ENCODE measurements around the gene DIAPH2. TPM values are rescaled to one million over a fixed set of nuclear protein-coding genes. Genes with fewer than 3 reads are reported as not detected.

Gene DIAPH2
- total RNA-seq, 3 donors from 2014 or later: 27.4 to 66.4 (median 30.8) TPM

DNA sequence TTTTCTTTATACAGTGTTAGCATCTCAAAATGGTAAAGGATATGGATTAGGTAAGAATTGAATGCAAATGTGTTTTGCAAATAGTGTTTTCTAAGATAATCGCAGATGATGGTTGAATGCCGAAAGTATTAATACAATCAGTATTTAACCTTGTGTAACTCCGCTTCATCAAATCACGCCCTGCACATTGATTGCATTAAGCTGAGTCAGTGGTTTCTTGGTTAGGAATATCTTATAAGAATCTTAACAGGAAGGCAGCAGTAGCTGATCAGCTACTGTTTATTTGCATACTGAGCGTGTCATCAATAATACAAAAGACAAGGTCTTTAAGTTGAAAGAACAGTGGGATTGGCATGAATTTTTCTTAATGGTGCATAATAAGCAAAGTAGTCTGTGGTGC, 744.5 kb downstream of the DIAPH2 start:
- Histone ChIP-seq H3K4me3 (no peak overlapping the region), H3K36me3 (no peaks in the 10 kb centered on the region), H3K4me1 (no peaks in the 10 kb centered on the region), H3K27me3 (peaks cover 0 to 12% of the 10 kb centered on the region in 2 donors), H3K27ac (no peak overlapping the region), H3K9me3 (no peaks in the 10 kb centered on the region)
- DNase-seq (ENCODE audit: low spot score in 2 of 2): no peak
- TF ChIP-seq, protein P1, sequence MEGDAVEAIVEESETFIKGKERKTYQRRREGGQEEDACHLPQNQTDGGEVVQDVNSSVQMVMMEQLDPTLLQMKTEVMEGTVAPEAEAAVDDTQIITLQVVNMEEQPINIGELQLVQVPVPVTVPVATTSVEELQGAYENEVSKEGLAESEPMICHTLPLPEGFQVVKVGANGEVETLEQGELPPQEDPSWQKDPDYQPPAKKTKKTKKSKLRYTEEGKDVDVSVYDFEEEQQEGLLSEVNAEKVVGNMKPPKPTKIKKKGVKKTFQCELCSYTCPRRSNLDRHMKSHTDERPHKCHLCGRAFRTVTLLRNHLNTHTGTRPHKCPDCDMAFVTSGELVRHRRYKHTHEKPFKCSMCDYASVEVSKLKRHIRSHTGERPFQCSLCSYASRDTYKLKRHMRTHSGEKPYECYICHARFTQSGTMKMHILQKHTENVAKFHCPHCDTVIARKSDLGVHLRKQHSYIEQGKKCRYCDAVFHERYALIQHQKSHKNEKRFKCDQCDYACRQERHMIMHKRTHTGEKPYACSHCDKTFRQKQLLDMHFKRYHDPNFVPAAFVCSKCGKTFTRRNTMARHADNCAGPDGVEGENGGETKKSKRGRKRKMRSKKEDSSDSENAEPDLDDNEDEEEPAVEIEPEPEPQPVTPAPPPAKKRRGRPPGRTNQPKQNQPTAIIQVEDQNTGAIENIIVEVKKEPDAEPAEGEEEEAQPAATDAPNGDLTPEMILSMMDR (IDR thresholded peaks at IDR 0.05): no peak
- TF ChIP-seq POLR2A (IDR thresholded peaks at IDR 0.05) (no peak), POLR2AphosphoS5 (IDR thresholded peaks at IDR 0.05) (no peak)
- intact Hi-C loops (cut with DNase I; ENCODE audit: low total_unique reads): no loop called here

GRCh38 chrX:97431281-97431680, 746.6 kb downstream of the DIAPH2 start:
- DNase-seq (ENCODE audit: low spot score in 2 of 2): no peak
- no peaks in the 10 kb centered on the region for H3K4me1 ChIP-seq
- intact Hi-C loops (cut with DNase I; ENCODE audit: low total_unique reads): no loop called here

DNA sequence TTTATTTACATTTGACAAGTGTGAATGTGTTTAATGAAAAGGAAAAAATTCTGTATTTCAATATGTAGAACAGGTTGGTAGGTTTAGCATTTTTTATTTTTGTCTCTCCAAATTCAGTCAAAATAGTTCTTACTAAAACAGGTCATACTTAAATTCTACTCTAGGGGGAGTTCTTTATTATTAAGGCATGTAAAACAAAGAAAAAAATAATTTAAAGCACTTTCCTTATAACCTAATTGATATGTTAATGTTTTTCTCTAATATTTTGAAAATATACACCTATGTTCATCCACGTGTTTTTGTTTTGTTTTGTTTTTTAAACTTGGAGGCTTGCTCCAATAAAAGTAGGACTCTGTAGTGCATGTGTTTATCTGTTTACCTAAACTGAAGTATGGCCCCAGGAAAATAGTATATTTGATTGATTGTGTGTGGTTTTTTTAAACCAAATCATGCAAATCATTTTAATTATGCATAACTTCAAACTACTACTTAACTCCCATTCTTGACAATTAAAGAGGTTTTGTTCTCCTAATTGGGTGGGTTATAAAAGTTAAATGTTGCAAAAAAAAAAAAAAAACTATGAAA, 761.7 kb downstream of the DIAPH2 start:
- Histone ChIP-seq H3K36me3 (no peaks in the 10 kb centered on the region), H3K4me3 (no peak overlapping the region), H3K27me3 (peaks cover 0 to 17% of the 10 kb centered on the region in 2 donors), H3K4me1 (no peaks in the 10 kb centered on the region), H3K9me3 (no peaks in the 10 kb centered on the region), H3K27ac (no peak overlapping the region)
- DNase-seq (ENCODE audit: low spot score in 2 of 2): no peak
- intact Hi-C loops (cut with DNase I; ENCODE audit: low total_unique reads): no loop called here
- TF ChIP-seq, protein P1 (IDR thresholded peaks at IDR 0.05): no peak
- no peak for TF ChIP-seq POLR2AphosphoS5 (IDR thresholded peaks at IDR 0.05)
- no peak for TF ChIP-seq POLR2A (IDR thresholded peaks at IDR 0.05)

More at GRCh38 chrX:97431281-97431680, 746.6 kb downstream of the DIAPH2 start:
- TF ChIP-seq POLR2A (IDR thresholded peaks at IDR 0.05) (no peak), POLR2AphosphoS5 (IDR thresholded peaks at IDR 0.05) (no peak)
- TF ChIP-seq, protein P1 (IDR thresholded peaks at IDR 0.05): no peak
- H3K9me3 ChIP-seq: no peaks in the 10 kb centered on the region
- no peak overlapping the region for H3K27ac ChIP-seq
- peaks cover 0 to 5% of the 10 kb centered on the region in 2 donors for H3K27me3 ChIP-seq
- no peak overlapping the region for H3K4me3 ChIP-seq
- H3K36me3 ChIP-seq: no peaks in the 10 kb centered on the region

- Histone ChIP-seq H3K9me3 (no peaks in the 10 kb centered on the region), H3K27me3 (peaks cover 0 to 17% of the 10 kb centered on the region in 2 donors), H3K36me3 (no peaks in the 10 kb centered on the region), H3K4me1 (no peaks in the 10 kb centered on the region), H3K27ac (no peak overlapping the region), H3K4me3 (no peak overlapping the region)
- no peak for DNase-seq (ENCODE audit: low spot score in 2 of 2)
- intact Hi-C loops (cut with DNase I; ENCODE audit: low total_unique reads): no loop called here
- TF ChIP-seq POLR2AphosphoS5 (IDR thresholded peaks at IDR 0.05): no peak
- TF ChIP-seq, protein P1 (IDR thresholded peaks at IDR 0.05): no peak
- TF ChIP-seq POLR2A (IDR thresholded peaks at IDR 0.05): no peak
Measured at GRCh38 chrX:97447306-97447705, 762.7 kb downstream of the DIAPH2 start.

DNA sequence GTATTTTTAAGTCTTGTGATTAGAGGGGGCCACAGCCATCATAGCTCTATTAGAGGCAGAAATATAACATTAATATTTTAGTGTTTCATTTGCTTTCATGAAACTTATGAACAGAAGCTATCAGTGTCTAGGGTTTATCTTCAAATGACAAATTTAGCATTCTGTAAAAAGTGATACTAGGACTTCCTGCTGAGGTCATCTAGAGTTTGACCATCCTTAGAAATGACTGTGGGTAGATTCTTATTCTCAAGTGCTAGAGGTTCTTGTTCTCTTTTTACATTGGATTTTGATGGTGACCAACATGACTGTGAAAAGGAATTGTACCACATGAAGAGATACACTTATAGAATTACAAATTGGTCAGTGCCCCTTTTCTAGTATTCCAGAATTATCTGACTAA, 767.6 kb downstream of the DIAPH2 start:
- intact Hi-C loops (cut with DNase I; ENCODE audit: low total_unique reads): no loop called here
- Histone ChIP-seq H3K36me3 (no peaks in the 10 kb centered on the region), H3K27me3 (peaks cover 0 to 7% of the 10 kb centered on the region in 2 donors), H3K4me1 (no peaks in the 10 kb centered on the region), H3K27ac (no peak overlapping the region), H3K4me3 (no peak overlapping the region), H3K9me3 (no peaks in the 10 kb centered on the region)
- no peak for DNase-seq (ENCODE audit: low spot score in 2 of 2)
- TF ChIP-seq, protein P1 (IDR thresholded peaks at IDR 0.05): no peak
- TF ChIP-seq POLR2A (IDR thresholded peaks at IDR 0.05) (no peak), POLR2AphosphoS5 (IDR thresholded peaks at IDR 0.05) (no peak)

Data from breast epithelium (tissue), 4 donors.